ENCODE measurements around the gene STK39.

STK39 gene

DNA sequence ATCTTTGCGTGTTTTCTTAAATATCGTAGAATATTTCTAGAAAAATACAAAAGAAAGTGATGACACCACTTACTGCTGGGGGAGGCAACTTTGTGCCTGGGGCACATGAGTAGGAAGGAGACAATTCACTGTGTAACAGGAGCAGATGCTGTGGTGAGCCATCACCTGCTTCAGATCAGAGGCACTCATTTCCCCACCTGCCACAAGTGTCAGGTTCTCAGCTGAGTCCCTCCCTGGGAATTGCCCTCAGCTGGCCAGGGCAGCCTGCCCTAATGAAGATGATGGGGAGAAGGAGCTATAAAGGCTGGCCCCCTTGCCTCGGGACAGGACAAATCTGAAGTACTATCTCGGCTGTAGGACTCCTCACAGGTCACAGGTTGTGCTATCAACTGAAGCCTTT lies 322.8 kb downstream of the STK39 start:
- Histone ChIP-seq H3K27ac (no peak overlapping the region), H3K36me3 (no peaks in the 10 kb centered on the region), H3K4me3 (ENCODE audit: low read depth in 1 of 2, low read length in 1 of 2) (no peak overlapping the region), H3K4me1 (ENCODE audit: control insufficient read depth in 1 of 2, insufficient read depth in 1 of 2, low read depth in 1 of 2, low read length in 1 of 2) (no peaks in the 10 kb centered on the region), H3K9me3 (no peaks in the 10 kb centered on the region), H3K27me3 (no peaks in the 10 kb centered on the region)
- TF ChIP-seq, protein P1, sequence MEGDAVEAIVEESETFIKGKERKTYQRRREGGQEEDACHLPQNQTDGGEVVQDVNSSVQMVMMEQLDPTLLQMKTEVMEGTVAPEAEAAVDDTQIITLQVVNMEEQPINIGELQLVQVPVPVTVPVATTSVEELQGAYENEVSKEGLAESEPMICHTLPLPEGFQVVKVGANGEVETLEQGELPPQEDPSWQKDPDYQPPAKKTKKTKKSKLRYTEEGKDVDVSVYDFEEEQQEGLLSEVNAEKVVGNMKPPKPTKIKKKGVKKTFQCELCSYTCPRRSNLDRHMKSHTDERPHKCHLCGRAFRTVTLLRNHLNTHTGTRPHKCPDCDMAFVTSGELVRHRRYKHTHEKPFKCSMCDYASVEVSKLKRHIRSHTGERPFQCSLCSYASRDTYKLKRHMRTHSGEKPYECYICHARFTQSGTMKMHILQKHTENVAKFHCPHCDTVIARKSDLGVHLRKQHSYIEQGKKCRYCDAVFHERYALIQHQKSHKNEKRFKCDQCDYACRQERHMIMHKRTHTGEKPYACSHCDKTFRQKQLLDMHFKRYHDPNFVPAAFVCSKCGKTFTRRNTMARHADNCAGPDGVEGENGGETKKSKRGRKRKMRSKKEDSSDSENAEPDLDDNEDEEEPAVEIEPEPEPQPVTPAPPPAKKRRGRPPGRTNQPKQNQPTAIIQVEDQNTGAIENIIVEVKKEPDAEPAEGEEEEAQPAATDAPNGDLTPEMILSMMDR (IDR thresholded peaks at IDR 0.05) = no peak

DNA sequence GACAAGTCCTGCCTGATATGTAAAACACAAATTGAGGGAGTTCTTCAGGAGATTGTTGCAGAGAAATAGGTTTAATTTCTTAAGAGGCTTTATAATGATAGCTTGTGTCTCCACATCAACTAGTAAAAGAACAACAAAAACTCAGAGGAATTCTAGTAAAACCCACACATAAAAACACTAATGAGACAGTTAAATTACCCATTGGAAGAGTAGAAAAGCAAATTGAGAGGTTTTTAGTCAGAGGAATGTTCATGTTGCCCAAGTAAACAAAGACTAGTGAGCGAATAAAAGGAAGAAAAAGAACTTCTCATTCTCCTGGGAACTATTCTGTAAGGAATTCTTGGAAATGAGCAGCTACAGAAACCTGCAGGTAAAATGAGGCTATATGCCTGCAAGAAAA lies 330.6 kb downstream of the STK39 start:
- H3K4me3 ChIP-seq (ENCODE audit: low read depth in 1 of 2, low read length in 1 of 2) = no peak overlapping the region
- no peaks in the 10 kb centered on the region for H3K27me3 ChIP-seq
- no peaks in the 10 kb centered on the region for H3K9me3 ChIP-seq
- no peak overlapping the region for H3K27ac ChIP-seq
- TF ChIP-seq, protein P1 (IDR thresholded peaks at IDR 0.05) = no peak
- no peaks in the 10 kb centered on the region for H3K4me1 ChIP-seq (ENCODE audit: control insufficient read depth in 1 of 2, insufficient read depth in 1 of 2, low read depth in 1 of 2, low read length in 1 of 2)
- no peaks in the 10 kb centered on the region for H3K36me3 ChIP-seq

DNA sequence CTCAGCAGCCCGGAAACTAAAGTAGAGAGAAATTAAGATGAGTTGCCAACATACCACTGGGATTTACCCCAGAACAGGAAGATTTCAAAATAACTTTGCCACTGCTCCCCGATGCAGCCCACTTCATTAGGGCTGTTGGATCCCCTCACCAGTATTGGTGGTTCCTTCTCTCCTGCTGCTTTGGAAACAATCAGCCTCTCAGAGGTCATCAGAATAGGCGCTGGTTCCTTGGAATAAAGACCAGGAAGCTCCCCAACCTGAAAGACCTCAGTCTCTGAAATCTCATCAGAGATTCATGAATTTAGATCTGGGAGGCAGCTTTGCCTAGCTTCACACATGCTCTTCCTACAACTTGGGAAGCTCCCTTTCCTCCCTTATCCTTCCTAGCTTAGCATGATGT lies 332.4 kb downstream of the STK39 start:
- no peaks in the 10 kb centered on the region for H3K27me3 ChIP-seq
- TF ChIP-seq, protein P1 (IDR thresholded peaks at IDR 0.05) = no peak

DNA sequence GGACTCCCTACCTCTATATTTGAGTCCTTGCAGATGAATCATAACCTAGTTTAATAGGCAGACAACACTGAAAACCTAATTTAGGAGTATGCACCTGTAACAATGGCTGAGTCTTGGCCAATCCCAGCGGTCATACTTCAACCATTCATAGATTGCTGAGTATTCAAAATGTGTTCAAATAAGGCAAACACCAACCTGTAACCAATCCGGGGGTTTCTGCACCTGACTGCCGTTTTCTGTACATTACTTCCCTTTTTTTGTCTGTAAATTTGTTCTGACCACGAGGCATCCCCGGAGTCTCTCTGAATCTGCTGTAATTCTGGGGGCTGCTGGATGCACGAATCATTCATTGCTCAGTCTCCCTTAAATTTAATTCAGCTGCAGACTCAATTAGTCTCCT lies 338.6 kb downstream of the STK39 start:
- Histone ChIP-seq H3K36me3 (no peaks in the 10 kb centered on the region), H3K9me3 (no peaks in the 10 kb centered on the region), H3K4me3 (ENCODE audit: low read depth in 1 of 2, low read length in 1 of 2) (no peak overlapping the region), H3K27ac (no peak overlapping the region), H3K4me1 (ENCODE audit: control insufficient read depth in 1 of 2, insufficient read depth in 1 of 2, low read depth in 1 of 2, low read length in 1 of 2) (no peaks in the 10 kb centered on the region), H3K27me3 (no peaks in the 10 kb centered on the region)
- TF ChIP-seq, protein P1 (IDR thresholded peaks at IDR 0.05) = no peak

More for the DNA sequence above, 332.4 kb downstream of the STK39 start:
- no peak overlapping the region for H3K27ac ChIP-seq
- no peaks in the 10 kb centered on the region for H3K36me3 ChIP-seq
- no peaks in the 10 kb centered on the region for H3K9me3 ChIP-seq
- H3K4me3 ChIP-seq (ENCODE audit: low read depth in 1 of 2, low read length in 1 of 2) = no peak overlapping the region
- H3K4me1 ChIP-seq (ENCODE audit: control insufficient read depth in 1 of 2, insufficient read depth in 1 of 2, low read depth in 1 of 2, low read length in 1 of 2) = no peaks in the 10 kb centered on the region

DNA sequence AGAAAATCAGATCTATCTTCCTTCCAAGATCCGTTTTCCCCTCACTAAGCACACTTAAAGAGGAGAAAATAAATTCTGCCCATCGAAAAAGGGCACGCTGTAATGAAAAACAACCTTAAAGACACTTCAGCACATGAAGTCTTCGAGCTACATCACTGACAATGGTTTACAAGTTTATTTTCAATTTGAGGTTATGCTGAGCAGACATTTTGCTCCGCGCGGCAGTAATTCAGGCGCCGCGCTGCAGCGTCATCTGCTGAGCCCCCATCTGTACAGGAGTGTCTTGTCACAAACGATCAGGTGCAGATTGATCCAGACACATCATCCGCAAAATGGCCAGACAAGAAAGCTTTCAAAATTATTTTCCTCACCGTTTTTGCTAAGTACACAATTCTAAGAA lies 341.7 kb downstream of the STK39 start:
- no peaks in the 10 kb centered on the region for H3K4me1 ChIP-seq (ENCODE audit: control insufficient read depth in 1 of 2, insufficient read depth in 1 of 2, low read depth in 1 of 2, low read length in 1 of 2)
- no peaks in the 10 kb centered on the region for H3K9me3 ChIP-seq
- H3K27me3 ChIP-seq = no peaks in the 10 kb centered on the region
- no peak overlapping the region for H3K4me3 ChIP-seq (ENCODE audit: low read depth in 1 of 2, low read length in 1 of 2)
- TF ChIP-seq, protein P1 (IDR thresholded peaks at IDR 0.05) = no peak
- no peak overlapping the region for H3K27ac ChIP-seq
- no peaks in the 10 kb centered on the region for H3K36me3 ChIP-seq

Measured in neutrophil (primary cell).